Adrenal gland (tissue), 12 donors: ENCODE data around the gene DARS2. TPM values are rescaled to one million over a fixed set of nuclear protein-coding genes. Genes with fewer than 3 reads are reported as not detected.

Experiments
- DNase-seq, 7 donors: peaks; one replicate each; pipeline ENCODE4 v3.0.0-alpha.2; 2019 to 2020
- H3K27ac ChIP-seq, 5 donors: fragments of 200-600 bp; sonication (generic) in 4 of 5; 1 replicate in 3 of 5; 2 replicates in 2 of 5; pipeline versions ENCODE4 v1.5.1 to v1.8.0; 2016 to 2020; ENCODE audit warnings: mild to moderate bottlenecking in 1 of 5
- H3K27me3 ChIP-seq: fragments of 200-600 bp; 2 replicates; pipeline ENCODE4 v1.8.0; 2021
- H3K36me3 ChIP-seq, 2 donors: fragments of 200-600 bp; replicated peaks in 1 of 2; 1 replicate in 1 of 2; 2 replicates in 1 of 2; pipeline versions ENCODE4 v1.5.1 to v1.8.0; 2018 to 2022
- H3K4me1 ChIP-seq, 2 donors: fragments of 200-600 bp; replicated peaks in 1 of 2; 1 replicate in 1 of 2; 2 replicates in 1 of 2; pipeline versions ENCODE4 v1.5.1 to v1.8.0; 2018 to 2021
- H3K4me3 ChIP-seq, 4 donors: fragments of 200-600 bp; sonication (generic) in 3 of 4; one replicate each; pipeline ENCODE4 v1.5.1; 2016 to 2018
- H3K9me3 ChIP-seq, 3 donors: fragments of 200-600 bp; sonication (generic) in 1 of 3; replicated peaks in 1 of 3; 1 replicate in 2 of 3; 2 replicates in 1 of 3; pipeline versions ENCODE4 v1.5.1 to v1.8.0; 2016 to 2021
- POLR2A ChIP-seq, 2 donors: fragments of 450-650 bp; IDR thresholded peaks; one replicate each; pipeline ENCODE4 v1.6.1; 2017; ENCODE audit warnings: antibody characterized with exemption in 2 of 2, mild to moderate bottlenecking in 2 of 2, moderate library complexity in 1 of 2
- WGBS, 4 donors: extraction: QIAGEN DNeasy Blood & Tissue Kit in 2 of 4; methylation state at CpG; one replicate each; pipeline versions ENCODE4 v1.1.5 to v1.1.7; 2013 to 2017; 5-methylcytosine and 5-hydroxymethylcytosine counted together
- intact Hi-C, 2 donors: fragments of 100-400 bp; cut with DNase I; formaldehyde crosslinking; loops; one replicate each; pipeline versions ENCODE4 v1.14.1 to v1.15.0; 2022 to 2023
- polyA plus RNA-seq, 3 donors: library from polyadenylated mRNA; stranded (reverse); fragments of 200-250 nt in 2 of 3; fragments of 350-450 nt in 1 of 3; fragmentation: Illumina TruSeq in 1 of 3; extraction: RNeasy Lipid Tissue Mini Kit (QIAGEN cat#74804) in 1 of 3; gene quantifications; one replicate each; pipeline ENCODE4 v1.2.3, GENCODE V29; 2013 to 2014
- total RNA-seq, 9 donors: library from RNA; depleted of rRNA in 4 of 9; stranded (reverse); fragments of >200 nt in 4 of 9; fragments of 120-200 nt in 1 of 9; fragmentation: NEBNext Ultra II Directional in 1 of 9; extraction: Animal tissue kit (Norgen Biotek cat#: 25700) in 1 of 9; gene quantifications; one replicate each; pipeline versions ENCODE4 v1.1.0 to v1.2.4, GENCODE V29; 2013 to 2023
- TF ChIP-seq, protein P1 (sequence below), 6 experiments: fragments of 450-650 bp in 4 of 6; fragments of 200-600 bp in 2 of 6; sonication (generic) in 1 of 6; IDR thresholded peaks; 1 replicate in 5 of 6; 2 replicates in 1 of 6; pipeline versions ENCODE4 v1.5.1 to v1.8.0; 2016 to 2021; ENCODE audit warnings: antibody characterized with exemption in 6 of 6, mild to moderate bottlenecking in 2 of 6, moderate library complexity in 1 of 6
- donor health status: healthy with polysubstance abuse.
- donor health status: Bipolar disorder and iron deficiency.
- donor health status: DM: yes; HTN: yes; CAD: no.
- donor health status: DM: no; HTN: no; CAD: no.
- donor health status: DM: no; HTN: no; CAD: no.
- donor health status: DM: yes; HTN: yes; CAD: no.

Gene DARS2
- total and polyA plus RNA-seq, 12 donors = 6.2 to 35.1 (median 25.1) TPM

DNA sequence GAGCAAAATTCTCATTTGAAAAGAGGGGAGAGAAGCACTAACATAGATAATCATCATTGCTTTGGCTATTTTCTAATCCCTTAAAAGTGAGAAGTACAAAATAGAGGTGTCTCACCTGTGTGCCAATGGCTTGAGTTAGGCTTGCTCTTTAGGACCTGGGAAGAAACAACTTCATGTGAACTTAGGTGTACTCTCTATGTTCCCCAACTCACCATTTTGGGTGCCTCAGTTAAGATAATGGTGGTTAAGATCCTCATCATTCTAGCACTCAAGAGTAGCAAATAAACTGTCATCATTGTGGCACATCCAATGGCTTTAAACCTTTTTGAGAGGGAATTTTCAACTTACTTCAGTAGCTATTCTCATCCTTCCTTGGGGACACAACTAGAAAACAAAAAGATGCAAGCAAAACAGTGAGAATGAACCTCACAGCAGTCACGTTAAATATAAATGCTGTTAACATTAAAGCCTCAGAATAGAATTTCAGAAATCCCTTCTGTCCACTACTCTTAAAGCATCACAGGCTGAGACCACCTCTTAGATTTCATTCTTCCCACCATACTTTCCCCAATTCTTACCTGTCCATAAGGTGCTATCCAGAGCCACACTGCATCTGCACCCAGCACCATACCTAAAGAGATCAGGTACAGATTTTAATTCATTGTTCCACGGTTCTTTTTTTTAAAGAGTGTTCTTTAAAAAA is 42.1 kb downstream of the DARS2 start:
- peaks cover 27 to 60% of the 10 kb centered on the region in 2 donors for H3K4me1 ChIP-seq
- TF ChIP-seq, protein P1, sequence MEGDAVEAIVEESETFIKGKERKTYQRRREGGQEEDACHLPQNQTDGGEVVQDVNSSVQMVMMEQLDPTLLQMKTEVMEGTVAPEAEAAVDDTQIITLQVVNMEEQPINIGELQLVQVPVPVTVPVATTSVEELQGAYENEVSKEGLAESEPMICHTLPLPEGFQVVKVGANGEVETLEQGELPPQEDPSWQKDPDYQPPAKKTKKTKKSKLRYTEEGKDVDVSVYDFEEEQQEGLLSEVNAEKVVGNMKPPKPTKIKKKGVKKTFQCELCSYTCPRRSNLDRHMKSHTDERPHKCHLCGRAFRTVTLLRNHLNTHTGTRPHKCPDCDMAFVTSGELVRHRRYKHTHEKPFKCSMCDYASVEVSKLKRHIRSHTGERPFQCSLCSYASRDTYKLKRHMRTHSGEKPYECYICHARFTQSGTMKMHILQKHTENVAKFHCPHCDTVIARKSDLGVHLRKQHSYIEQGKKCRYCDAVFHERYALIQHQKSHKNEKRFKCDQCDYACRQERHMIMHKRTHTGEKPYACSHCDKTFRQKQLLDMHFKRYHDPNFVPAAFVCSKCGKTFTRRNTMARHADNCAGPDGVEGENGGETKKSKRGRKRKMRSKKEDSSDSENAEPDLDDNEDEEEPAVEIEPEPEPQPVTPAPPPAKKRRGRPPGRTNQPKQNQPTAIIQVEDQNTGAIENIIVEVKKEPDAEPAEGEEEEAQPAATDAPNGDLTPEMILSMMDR (IDR thresholded peaks at IDR 0.05) = no peak
- TF ChIP-seq POLR2A (IDR thresholded peaks at IDR 0.05) = no peak
- H3K27me3 ChIP-seq = no peaks in the 10 kb centered on the region
- 15 to 21% (median 18%) methylated on average over 2 of the region's 2 CpGs for WGBS, 4 donors
- intact Hi-C loops = no loop called here
- peak overlapping the region in 4 of 5 donors; percentile 77 to 99 (median 94) for H3K27ac ChIP-seq
- H3K4me3 ChIP-seq = peak overlapping the region in 2 of 4 donors; percentile 1 to 94
- H3K36me3 ChIP-seq = peaks cover 0 to 43% of the 10 kb centered on the region in 2 donors
- H3K9me3 ChIP-seq = no peaks in the 10 kb centered on the region
- no peak for DNase-seq

DNA sequence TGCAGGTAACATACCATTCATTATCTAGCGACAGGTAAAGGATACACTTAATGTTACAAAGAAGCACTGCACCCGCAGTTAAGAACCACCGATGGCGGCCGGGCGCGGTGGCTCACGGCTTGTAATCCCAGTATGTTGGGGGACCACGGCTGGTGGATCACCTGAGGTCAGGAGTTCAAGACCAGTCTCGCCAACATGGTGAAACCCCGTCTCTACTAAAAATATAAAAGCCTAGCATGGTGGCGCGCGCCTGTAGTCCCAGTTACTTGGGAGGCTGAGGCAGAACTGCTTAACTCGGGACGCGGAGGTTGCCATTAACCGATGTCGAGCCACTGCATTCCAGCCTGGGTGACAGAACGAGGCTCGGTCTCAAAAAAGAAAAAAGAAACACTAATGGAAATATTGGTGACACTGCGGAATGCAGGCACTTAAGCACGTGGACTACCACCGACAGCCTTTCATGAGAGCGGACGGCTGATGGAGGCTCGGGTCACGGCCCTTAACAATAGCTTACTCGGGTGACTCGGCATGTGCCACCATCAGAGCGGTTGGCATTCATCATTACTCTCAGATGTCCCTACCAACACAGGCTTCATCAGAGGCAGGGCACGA is 42.8 kb downstream of the DARS2 start:
- Histone ChIP-seq H3K36me3 (peaks cover 0 to 43% of the 10 kb centered on the region in 2 donors), H3K27me3 (no peaks in the 10 kb centered on the region), H3K4me3 (peak overlapping the region; percentile 1 to 94 (median 22)), H3K9me3 (no peaks in the 10 kb centered on the region), H3K4me1 (peaks cover 27 to 60% of the 10 kb centered on the region in 2 donors), H3K27ac (peak overlapping the region; percentile 16 to 99 (median 90))
- intact Hi-C loops = no loop called here
- WGBS, 4 donors = 2 to 9% (median 3%) methylated on average over 24 to 32 of the region's 32 CpGs
- peak in 3 of 7 donors; percentile 34 to 76 (median 64) for DNase-seq
- TF ChIP-seq POLR2A (IDR thresholded peaks at IDR 0.05) = no peak
- TF ChIP-seq, protein P1 (IDR thresholded peaks at IDR 0.05) = no peak

DNA sequence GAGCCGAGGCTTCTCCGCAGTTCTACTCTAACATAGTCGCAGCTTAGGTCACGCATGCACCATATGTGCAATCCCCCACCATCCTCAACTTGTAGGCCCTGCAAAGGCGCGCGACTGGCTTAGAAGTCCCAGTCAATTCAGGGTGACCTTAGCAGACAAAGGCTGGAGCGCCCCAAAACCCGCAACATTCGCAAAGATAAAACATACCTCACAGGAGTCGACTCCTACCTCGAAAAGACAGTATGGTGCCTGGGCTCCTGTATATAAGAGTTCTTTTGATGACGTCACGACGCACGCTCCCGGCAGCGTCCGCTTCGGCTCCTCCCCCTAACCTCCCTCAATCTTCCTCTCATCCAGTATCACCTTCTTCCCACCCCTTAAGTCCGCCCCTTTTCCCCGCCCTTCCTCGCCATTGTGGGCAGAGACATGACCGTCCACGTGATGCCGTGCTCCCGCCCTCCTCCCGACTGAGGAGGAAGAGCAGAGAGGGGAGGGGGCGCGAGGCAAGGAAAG is 43.3 kb downstream of the DARS2 start, which contains the start of gene GAS5:
Gene GAS5, minus strand, starts transcription at position 237 of the 513 bp plus-strand sequence.
- H3K27ac ChIP-seq = peak within 1 kb of the TSS; percentile 75 to 99 (median 90)
- intact Hi-C loops = no loop called here
- H3K4me1 ChIP-seq = peaks cover 27 to 60% of the 10 kb centered on the region in 2 donors

More for the DNA sequence above, 43.3 kb downstream of the DARS2 start, which contains the start of gene GAS5:
- Histone ChIP-seq H3K4me3 (peak within 1 kb of the TSS; percentile 40 to 94 (median 84)), H3K36me3 (peaks cover 0 to 43% of the 10 kb centered on the region in 2 donors), H3K27me3 (no peaks in the 10 kb centered on the region), H3K9me3 (no peaks in the 10 kb centered on the region)
- TF ChIP-seq, protein P1 (IDR thresholded peaks at IDR 0.05) = no peak
- TF ChIP-seq POLR2A (IDR thresholded peaks at IDR 0.05) = peak; percentile 96 to 98
- WGBS, 4 donors = 0 to 2% (median 1%) methylated on average over 20 to 30 of the region's 30 CpGs
- peak; percentile 99 to 100 (median 100) for DNase-seq
